Right lung (tissue), 10 donors: ENCODE data around the gene SLC6A8. TPM values are rescaled to one million over a fixed set of nuclear protein-coding genes. Genes with fewer than 3 reads are reported as not detected.

Source experiments
- DNase-seq, 2 donors: peaks; one replicate each; pipeline ENCODE4 v3.0.0-alpha.2; 2013
- long read RNA-seq, 8 donors: transcript quantifications; one replicate each; lab custom pipeline, GENCODE V29; 2026
- polyA plus RNA-seq, 5 donors: library from polyadenylated mRNA; unstranded; fragments of 120-200 nt; gene quantifications; one replicate each; pipeline versions ENCODE4 v1.2.1 to v1.2.3, GENCODE V29; 2013; ENCODE audit warnings: inconsistent platforms in 1 of 5, low replicate concordance in 1 of 5; ENCODE audit not compliant: insufficient read length in 5 of 5, insufficient read depth in 1 of 5

Gene SLC6A8
- polyA plus RNA-seq = 1 to 10 TPM; 3.7 to 9.8 (median 7.8) TPM
- long read RNA-seq, donor 1, partial matches to known transcripts = 0 of 2 reads
- long read RNA-seq, donor 1, other reads (novel, unspliced or antisense) = 0 of 2 reads
- long read RNA-seq, donor 2 = 0 reads
- long read RNA-seq, donor 3, partial matches to known transcripts = 0 of 1 reads
- long read RNA-seq, donor 3, other reads (novel, unspliced or antisense) = 0 of 1 reads
- long read RNA-seq, donor 4 = 0 reads
- long read RNA-seq, donor 5, partial matches to known transcripts = 108 of 199 reads
- long read RNA-seq, donor 5, other reads (novel, unspliced or antisense) = 91 of 199 reads
- long read RNA-seq, donor 6, partial matches to known transcripts = 0 of 4 reads
- long read RNA-seq, donor 6, other reads (novel, unspliced or antisense) = 0 of 4 reads
- long read RNA-seq, donor 7, partial matches to known transcripts = 0 of 1 reads
- long read RNA-seq, donor 7, other reads (novel, unspliced or antisense) = 0 of 1 reads
- long read RNA-seq, donor 8 = 0 reads

GRCh38 chrX:153687121-153688039 is at the start of gene SLC6A8:
TSS of gene SLC6A8 (plus strand) at chrX:153687926. CDS start at chrX:153688575, 649 bp downstream.
- DNase-seq = peak; percentile 43 to 58

GRCh38 chrX:153638041-153638371 is 49.7 kb upstream of the SLC6A8 start:
- no peak for DNase-seq

GRCh38 chrX:153638436-153639176 is 49.1 kb upstream of the SLC6A8 start:
- no peak for DNase-seq

GRCh38 chrX:153639177-153640044 is 48.3 kb upstream of the SLC6A8 start:
- no peak for DNase-seq

GRCh38 chrX:153640045-153640686 is 47.6 kb upstream of the SLC6A8 start:
- no peak for DNase-seq

- DNase-seq = no peak
These were observed 46.8 kb upstream of the SLC6A8 start for GRCh38 chrX:153640736-153641575.

- DNase-seq = no peak
These were observed 46.1 kb upstream of the SLC6A8 start for GRCh38 chrX:153641627-153642026.

GRCh38 chrX:153642051-153642654 is 45.6 kb upstream of the SLC6A8 start:
- DNase-seq = no peak

GRCh38 chrX:153642655-153643430 is 44.9 kb upstream of the SLC6A8 start:
- no peak for DNase-seq

GRCh38 chrX:153643431-153644351 is 44.0 kb upstream of the SLC6A8 start:
- DNase-seq = no peak

GRCh38 chrX:153644356-153645125 is 43.2 kb upstream of the SLC6A8 start:
- no peak for DNase-seq

- DNase-seq = no peak
These were observed 42.6 kb upstream of the SLC6A8 start for GRCh38 chrX:153645151-153645550.

- DNase-seq = no peak
These were observed 41.7 kb upstream of the SLC6A8 start for GRCh38 chrX:153645921-153646488.

- no peak for DNase-seq
These were observed 40.9 kb upstream of the SLC6A8 start, which contains the start of gene DUSP9 for GRCh38 chrX:153646620-153647373. TSS of gene DUSP9 (plus strand) at chrX:153647203. CDS start at chrX:153647954, 751 bp downstream.
